Endodermal cell (in vitro differentiated cells): ENCODE results near the gene CERS6. TPM values are rescaled to one million over a fixed set of nuclear protein-coding genes. Genes with fewer than 3 reads are reported as not detected.

ENCODE experiments used
- DNase-seq: peaks from one replicate; pipeline ENCODE4 v3.0.0-alpha.2; 2017
- H3K27ac ChIP-seq: 2 replicates; pipeline ENCODE4 v1.5.1; 2013; ENCODE audit warnings: mild to moderate bottlenecking, low read depth, low read length, moderate library complexity
- H3K27me3 ChIP-seq: 2 replicates; pipeline ENCODE4 v1.6.1; 2013; ENCODE audit warnings: mild to moderate bottlenecking, low read length, moderate library complexity; ENCODE audit not compliant: insufficient read depth, control insufficient read depth, poor library complexity, severe bottlenecking
- H3K36me3 ChIP-seq: 2 replicates; pipeline ENCODE4 v1.7.0; 2013; ENCODE audit warnings: mild to moderate bottlenecking, low read length, moderate library complexity; ENCODE audit not compliant: control insufficient read depth, insufficient read depth
- H3K4me1 ChIP-seq: one replicate; pipeline ENCODE4 v1.7.0; 2013; ENCODE audit warnings: low read length; ENCODE audit not compliant: control insufficient read depth, insufficient read depth
- H3K4me3 ChIP-seq: 2 replicates; pipeline ENCODE4 v1.5.1; 2013; ENCODE audit warnings: mild to moderate bottlenecking, low read length, moderate library complexity
- H3K9ac ChIP-seq: 2 replicates; pipeline ENCODE4 v1.6.1; 2013; ENCODE audit warnings: mild to moderate bottlenecking, low read length, moderate library complexity; ENCODE audit not compliant: poor library complexity, severe bottlenecking; ENCODE audit errors: extremely low read depth
- H3K9me3 ChIP-seq: 2 replicates; pipeline ENCODE4 v1.6.1; 2013; ENCODE audit warnings: mild to moderate bottlenecking, low read length, moderate library complexity; ENCODE audit not compliant: control insufficient read depth
- H3K27ac Mint-ChIP-seq: 2 replicates; pipeline ENCODE4 v1.8.0; 2020; ENCODE audit warnings: mixed read lengths
- H3K27me3 Mint-ChIP-seq: 2 replicates; pipeline ENCODE4 v1.8.0; 2021; ENCODE audit warnings: mild to moderate bottlenecking, mixed read lengths; ENCODE audit not compliant: insufficient read depth
- H3K36me3 Mint-ChIP-seq: 2 replicates; pipeline ENCODE4 v1.8.0; 2020; ENCODE audit warnings: low read depth, mixed read lengths
- H3K4me1 Mint-ChIP-seq: 2 replicates; pipeline ENCODE4 v1.8.0; 2020; ENCODE audit warnings: mixed read lengths
- H3K4me3 Mint-ChIP-seq: 2 replicates; pipeline ENCODE4 v1.8.0; 2020; ENCODE audit warnings: mild to moderate bottlenecking, moderate library complexity, mixed read lengths
- H3K9me3 Mint-ChIP-seq: 2 replicates; pipeline ENCODE4 v1.8.0; 2020; ENCODE audit warnings: mild to moderate bottlenecking, mixed read lengths
- CTCF ChIP-seq: fragments of 200-600 bp; sonication (generic); conservative IDR thresholded peaks from 2 replicates; pipeline ENCODE4 v1.5.0; 2021; ENCODE audit warnings: antibody characterized with exemption, mild to moderate bottlenecking
- WGBS, 2 experiments: methylation state at CpG; one replicate each; pipeline versions ENCODE4 v1.1.5 to v1.1.7; 2013; ENCODE audit warnings: missing lambda C conversion rate in 2 of 2, mixed read lengths in 1 of 2; ENCODE audit not compliant: insufficient coverage in 1 of 2, insufficient read length in 1 of 2; 5-methylcytosine and 5-hydroxymethylcytosine counted together
- total RNA-seq, 2 donors: library from RNA; stranded (reverse); fragmentation: NEBNext Ultra II Directional in 1 of 2; extraction: Animal tissue kit (Norgen Biotek cat#: 25700) in 1 of 2; gene quantifications; 2 replicates in 1 of 2; 3 replicates in 1 of 2; pipeline ENCODE4 v1.2.1, GENCODE V29; 2021

Gene CERS6
- total RNA-seq, 2 donors from 2014 or later = 41.3 to 52.0 TPM

- no peak overlapping the region for H3K4me3 ChIP-seq
- H3K36me3 ChIP-seq = peaks cover 10% of the 10 kb centered on the region
- no peak overlapping the region for H3K27ac ChIP-seq
- H3K4me3 Mint-ChIP-seq = no peak overlapping the region
- no peak for TF ChIP-seq CTCF
- H3K9ac ChIP-seq = peak overlapping the region; percentile 7
- no peaks in the 10 kb centered on the region for H3K9me3 ChIP-seq
- 53 to 54% methylated on average over 2 to 4 of the region's 4 CpGs for WGBS, 2 experiments
- peaks cover 27% of the 10 kb centered on the region for H3K4me1 Mint-ChIP-seq
- H3K27me3 ChIP-seq = no peaks in the 10 kb centered on the region
- H3K9me3 Mint-ChIP-seq = no peaks in the 10 kb centered on the region
- H3K27me3 Mint-ChIP-seq = no peaks in the 10 kb centered on the region
- DNase-seq = peak; percentile 81
- H3K27ac Mint-ChIP-seq = peak overlapping the region; percentile 54
- H3K4me1 ChIP-seq = peaks cover 4% of the 10 kb centered on the region
- H3K36me3 Mint-ChIP-seq = peaks cover 7% of the 10 kb centered on the region
Observed at GRCh38 chr2:168730344-168730743, 274.3 kb downstream of the CERS6 start.

GRCh38 chr2:168731002-168731401, 274.9 kb downstream of the CERS6 start:
- Mint-ChIP-seq H3K4me3 (no peak overlapping the region), H3K36me3 (peaks cover 4% of the 10 kb centered on the region), H3K4me1 (peaks cover 27% of the 10 kb centered on the region), H3K27ac (no peak overlapping the region), H3K9me3 (no peaks in the 10 kb centered on the region), H3K27me3 (no peaks in the 10 kb centered on the region)
- H3K27me3 ChIP-seq = no peaks in the 10 kb centered on the region
- H3K4me3 ChIP-seq = no peak overlapping the region
- no peak overlapping the region for H3K9ac ChIP-seq
- no peak for DNase-seq
- whole genome bisulfite sequencing, 2 experiments = 70% methylated on average over 2 of the region's 2 CpGs; no CpG with 5 or more reads in 1 of the 2 experiments
- H3K27ac ChIP-seq = no peak overlapping the region
- H3K36me3 ChIP-seq = peaks cover 10% of the 10 kb centered on the region
- no peak for TF ChIP-seq CTCF
- H3K9me3 ChIP-seq = no peaks in the 10 kb centered on the region
- H3K4me1 ChIP-seq = peaks cover 4% of the 10 kb centered on the region

GRCh38 chr2:168731616-168732015, 275.5 kb downstream of the CERS6 start:
- H3K27ac Mint-ChIP-seq = peak overlapping the region; percentile 9
- no peaks in the 10 kb centered on the region for H3K27me3 ChIP-seq
- H3K9ac ChIP-seq = no peak overlapping the region
- no peaks in the 10 kb centered on the region for H3K9me3 Mint-ChIP-seq
- H3K4me1 Mint-ChIP-seq = peaks cover 27% of the 10 kb centered on the region
- DNase-seq = no peak
- no peaks in the 10 kb centered on the region for H3K9me3 ChIP-seq
- TF ChIP-seq CTCF = no peak
- peaks cover 10% of the 10 kb centered on the region for H3K36me3 ChIP-seq
- no peak overlapping the region for H3K27ac ChIP-seq
- WGBS, 2 experiments = 68 to 100% methylated on average over 1 to 3 of the region's 3 CpGs
- peaks cover 4% of the 10 kb centered on the region for H3K36me3 Mint-ChIP-seq
- H3K4me3 Mint-ChIP-seq = no peak overlapping the region
- H3K4me1 ChIP-seq = peaks cover 4% of the 10 kb centered on the region
- no peaks in the 10 kb centered on the region for H3K27me3 Mint-ChIP-seq
- no peak overlapping the region for H3K4me3 ChIP-seq
